GM21786 (cell line): ENCODE data around the gene GRIK4.

Experiments used
- ATAC-seq: cut with Tn5 transposase; IDR thresholded peaks from one replicate; pipeline ENCODE4 v1.9.1; 2021; ENCODE audit not compliant: unreplicated experiment

The GRIK4 gene

DNA sequence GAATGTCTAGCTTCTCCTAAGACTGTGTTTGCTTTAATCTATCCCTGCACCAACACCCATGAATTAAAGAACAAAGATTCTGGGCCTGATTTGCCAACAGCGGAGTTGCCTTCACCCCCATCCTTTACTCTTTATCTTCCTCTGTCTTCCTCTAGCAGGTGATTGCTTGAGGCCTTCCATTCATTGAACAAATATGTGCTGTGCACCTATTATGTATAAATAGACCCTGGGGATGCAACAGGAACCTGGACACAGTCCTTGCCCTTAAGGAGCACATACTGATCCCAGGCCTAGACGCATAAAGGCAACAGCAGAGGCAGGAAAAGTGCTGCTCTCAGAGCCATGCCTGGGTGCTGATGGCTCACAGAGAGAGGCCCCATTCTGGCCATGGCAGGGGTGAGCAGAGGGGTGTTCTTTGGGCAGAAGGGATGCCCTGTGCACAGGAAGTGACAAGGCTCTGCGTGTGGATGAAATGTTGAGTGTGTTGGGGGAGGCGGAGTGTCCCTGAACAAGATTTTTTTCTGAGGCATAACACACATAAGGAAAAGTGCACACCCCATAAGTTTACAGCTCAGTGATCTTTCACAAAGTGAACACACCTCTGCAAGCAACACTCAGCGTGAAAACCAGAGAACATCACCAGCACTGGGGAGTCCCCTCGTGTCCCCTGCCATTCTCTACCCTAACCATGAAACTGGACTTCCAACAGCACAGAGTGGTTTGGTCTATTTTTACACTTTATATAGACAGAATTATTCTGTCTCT is 145.9 kb downstream of the GRIK4 start:
- ATAC-seq = peak; percentile 71

DNA sequence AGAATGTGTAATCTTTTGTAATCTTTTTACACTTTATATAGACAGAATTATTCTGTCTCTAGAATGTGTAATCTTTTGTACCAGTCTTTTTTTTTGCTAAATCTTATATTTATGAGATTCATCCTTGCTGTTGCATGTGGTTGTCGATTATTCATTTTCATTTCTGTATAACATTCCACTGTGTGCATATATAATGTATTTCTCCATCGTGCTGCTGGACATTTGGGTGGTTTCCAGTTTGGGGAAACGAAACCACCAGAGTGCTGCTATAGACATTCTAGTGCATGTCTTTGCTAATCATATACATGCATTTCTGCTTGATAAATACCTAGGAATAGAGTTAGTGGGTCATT is 146.5 kb downstream of the GRIK4 start:
- ATAC-seq = peak; percentile 43

DNA sequence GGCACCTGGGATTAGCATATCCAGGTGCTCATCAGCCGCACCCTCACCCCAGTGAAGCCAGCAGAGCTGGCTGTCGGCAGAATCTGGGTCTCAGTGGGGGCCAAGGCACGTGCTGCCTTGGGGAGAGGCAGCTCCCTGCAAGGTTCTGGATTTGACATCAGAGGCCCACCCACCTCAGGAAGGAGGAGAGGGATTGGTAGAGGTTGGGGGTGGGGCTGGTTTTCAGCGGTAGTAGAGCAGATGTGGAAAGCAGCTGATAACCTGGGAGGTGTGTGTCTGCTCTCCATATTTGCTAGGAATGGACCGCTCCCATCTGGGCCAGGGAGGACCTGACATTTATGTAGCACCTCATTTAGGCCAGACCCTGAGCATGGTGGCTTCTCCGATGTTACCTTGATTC is 147.5 kb downstream of the GRIK4 start:
- ATAC-seq = no peak

DNA sequence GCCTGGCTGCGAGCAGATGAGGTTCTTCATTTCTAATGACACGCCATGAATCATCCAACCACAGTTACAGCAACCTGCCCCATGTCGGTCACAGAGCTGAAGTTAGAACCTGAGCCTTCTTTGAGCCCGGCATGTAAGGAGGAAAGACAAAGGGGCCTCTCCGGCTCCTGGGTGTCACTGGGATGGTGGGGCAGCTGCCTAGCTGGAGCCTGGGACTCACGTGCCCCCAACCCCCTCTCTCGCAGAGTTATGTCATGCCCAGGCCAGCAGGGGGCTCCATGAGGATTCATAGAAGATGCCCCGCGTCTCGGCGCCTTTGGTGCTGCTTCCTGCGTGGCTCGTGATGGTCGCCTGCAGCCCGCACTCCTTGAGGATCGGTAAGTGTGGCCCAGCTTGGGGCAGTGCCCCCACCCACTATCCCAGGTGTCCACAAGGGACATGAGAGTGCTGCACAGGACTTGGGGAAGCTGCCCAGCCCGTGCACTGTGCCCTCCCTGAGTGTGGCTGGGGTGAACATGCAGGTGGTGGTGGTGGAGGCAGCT is 148.5 kb downstream of the GRIK4 start:
- no peak for ATAC-seq

DNA sequence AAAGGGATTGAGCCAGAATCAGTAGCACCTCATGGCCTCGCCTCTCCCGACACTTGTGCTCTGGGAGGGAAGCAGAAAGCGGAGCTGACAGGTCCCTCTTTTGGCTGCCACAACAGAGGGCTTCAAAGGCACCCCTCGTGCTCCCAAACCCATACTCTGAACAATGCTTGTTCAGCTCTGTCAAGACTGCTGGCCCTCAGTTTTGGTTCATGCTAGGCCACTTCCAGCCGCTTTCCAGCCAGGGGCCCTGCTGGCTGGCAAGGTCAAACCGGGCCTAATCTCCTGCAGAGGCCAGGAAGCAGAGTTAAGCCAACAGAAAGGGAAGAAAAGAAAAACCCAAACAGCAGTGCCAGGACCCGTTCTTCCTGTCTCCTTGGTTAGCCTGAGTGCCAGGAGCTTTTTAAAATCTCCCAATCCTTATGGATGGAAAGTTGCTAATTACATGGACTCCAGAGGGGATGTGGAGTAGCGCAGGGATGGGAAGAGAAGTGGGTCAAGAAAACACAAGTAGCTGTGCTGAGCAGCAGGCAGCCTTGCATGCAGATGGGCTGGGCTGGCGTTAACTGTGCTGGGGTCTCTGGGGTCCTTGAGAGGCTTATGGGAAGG is 150.6 kb downstream of the GRIK4 start:
- ATAC-seq = no peak

DNA sequence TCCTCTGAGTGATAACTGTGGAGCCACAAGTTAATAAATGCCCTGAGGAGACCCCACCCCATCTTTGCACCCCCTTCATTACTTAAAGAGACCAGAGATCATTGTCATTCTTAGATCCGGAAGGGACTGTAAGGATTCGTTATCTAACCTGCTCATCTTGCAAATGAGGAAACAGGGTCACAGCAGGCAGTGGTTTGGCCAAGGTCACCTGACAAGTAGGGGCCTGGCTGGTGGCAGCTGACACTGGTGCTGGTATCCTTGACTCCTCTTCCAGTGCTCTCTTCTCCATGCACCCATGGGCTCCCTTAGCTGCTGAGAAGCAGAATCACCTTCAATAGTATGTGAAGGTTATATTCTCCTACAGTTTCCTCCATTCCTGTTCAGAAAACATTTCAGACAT is 151.6 kb downstream of the GRIK4 start:
- ATAC-seq = no peak

DNA sequence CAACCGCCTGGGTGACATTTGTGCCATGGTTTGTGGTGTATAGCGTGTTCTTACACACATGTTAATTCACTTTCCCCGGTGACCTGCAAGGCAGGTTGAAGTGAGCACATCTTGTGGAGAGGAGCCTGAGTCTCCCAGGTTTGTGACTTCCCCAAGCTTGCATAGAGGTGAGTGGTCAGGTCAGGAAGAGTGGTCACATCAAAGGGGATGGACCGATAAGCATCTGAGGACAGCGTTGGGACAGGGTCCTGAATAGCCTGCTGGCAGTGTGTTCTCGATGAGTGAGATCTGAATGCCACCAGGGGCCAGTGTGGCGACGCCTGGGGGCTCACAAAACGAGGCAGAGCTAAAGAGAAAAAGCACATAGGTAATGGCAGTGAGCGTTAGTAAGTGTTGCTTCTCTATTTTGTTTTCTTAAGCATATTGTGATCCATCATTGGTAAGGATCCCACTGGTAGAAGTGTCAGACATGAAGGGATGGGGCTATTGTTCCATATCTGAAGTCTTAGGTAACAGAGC is 154.6 kb downstream of the GRIK4 start:
- no peak for ATAC-seq

DNA sequence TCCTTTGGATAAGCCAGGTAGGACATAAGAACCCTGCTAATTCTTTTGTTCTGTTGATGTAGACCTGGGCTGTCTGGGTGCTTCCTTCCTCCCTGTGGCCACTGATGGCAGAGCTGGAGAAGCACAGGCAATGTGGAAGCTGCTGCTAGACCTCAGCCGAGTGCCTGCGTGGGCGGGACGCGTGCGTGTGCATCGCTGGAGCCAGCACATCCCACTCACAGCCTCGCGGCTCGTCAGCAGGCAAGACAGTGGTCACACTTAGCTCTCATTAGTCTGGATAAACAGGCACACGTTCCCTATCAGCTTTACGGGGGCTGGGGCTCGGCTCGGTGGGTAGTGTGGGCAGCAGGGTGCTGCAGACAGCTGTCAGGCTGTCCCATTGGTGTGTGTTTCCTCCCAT is 155.7 kb downstream of the GRIK4 start:
- no peak for ATAC-seq

DNA sequence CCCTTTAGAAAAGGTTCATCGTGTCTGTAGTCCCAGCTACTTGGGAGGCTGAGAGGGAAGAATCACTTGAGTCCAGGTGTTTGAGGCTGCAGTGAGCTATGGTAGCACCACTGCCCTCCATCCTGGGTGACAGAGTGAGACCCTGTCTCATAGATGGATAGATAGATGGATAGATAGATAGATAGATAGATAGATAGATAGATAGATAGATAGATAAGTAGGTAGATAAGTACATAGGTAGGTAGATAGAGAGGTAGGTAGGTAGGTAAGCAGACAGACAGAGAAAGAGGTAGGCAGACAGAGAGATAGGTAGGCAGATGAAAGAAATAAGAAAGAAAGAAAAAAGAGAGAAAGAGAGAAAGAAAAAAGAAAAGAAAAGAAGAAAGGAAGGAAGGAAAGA is 156.4 kb downstream of the GRIK4 start:
- ATAC-seq = no peak

DNA sequence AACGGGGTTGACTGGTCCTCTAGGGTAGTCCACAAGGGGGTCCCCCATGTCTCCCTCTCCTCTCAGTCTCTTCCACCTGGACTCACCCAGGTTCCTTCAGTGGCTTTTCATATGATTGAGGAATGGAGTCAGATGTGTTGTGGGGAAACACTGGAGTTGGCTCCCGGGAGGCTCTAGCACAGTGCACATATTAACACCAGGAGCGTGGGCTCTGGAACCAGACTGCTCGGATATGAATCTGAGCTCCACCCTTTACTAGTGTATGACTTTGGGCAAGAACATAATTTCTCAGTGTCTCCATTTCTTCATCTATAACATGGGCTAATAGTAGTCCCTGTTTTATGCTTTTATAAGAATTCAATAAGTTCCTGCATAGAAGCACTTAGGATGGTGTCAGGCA is 157.0 kb downstream of the GRIK4 start:
- no peak for ATAC-seq

DNA sequence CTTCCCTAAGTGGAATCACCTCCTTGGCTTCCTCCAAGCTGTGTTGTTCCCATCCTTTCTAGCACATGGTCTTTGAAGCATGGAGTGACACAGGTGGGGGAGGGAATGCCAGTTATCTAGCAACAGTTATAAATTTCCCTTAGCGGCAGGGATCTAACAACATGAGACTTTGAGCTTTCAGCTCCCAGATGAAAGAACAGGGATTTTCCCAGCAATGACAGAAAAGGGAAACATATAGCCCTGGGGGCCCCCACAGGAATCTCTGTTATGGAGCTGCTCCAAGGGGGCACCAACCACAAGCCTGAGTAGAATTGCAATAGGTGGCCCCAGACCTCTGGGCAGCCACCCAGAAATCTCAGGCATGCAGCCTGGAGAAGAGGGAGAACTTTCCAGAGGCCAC is 163.0 kb downstream of the GRIK4 start:
- no peak for ATAC-seq

DNA sequence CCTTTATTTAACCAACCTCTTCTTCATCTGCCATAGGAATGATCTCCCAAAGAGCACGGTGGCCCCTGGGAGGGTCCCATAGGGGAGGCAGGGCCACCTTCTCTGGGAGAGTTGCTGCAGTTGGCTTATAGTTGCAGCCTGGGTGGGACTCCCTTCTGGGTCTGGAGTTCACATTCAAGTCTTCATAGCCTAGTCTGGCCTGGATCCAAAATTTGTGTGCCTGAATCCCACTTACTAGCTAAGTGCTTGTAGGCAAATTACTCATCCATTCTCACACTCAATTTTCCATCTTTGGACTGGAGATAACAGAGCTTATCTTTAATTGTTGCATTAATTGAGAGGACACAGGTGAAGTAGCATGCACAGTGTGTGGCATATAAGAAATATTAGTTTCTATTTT is 163.6 kb downstream of the GRIK4 start:
- ATAC-seq = no peak

DNA sequence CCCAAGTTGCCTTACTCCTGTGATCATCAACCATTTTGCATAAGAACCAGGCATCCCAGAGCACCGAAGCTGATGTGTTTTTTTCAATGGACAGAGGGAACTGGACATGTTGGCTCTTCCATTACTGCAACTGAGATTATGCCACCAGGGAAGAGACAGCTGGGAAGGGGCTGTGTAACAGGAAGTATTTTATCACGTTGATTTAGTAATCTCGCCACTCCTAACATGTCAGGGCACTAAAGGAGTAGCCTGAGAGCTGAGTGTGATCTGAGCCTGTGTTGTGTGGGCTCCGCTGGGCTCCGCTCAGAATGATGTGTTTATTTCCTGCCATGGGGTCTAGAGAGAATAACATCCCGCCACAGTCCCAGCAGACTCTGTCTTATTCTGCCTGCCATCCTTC is 165.4 kb downstream of the GRIK4 start:
- ATAC-seq = no peak

DNA sequence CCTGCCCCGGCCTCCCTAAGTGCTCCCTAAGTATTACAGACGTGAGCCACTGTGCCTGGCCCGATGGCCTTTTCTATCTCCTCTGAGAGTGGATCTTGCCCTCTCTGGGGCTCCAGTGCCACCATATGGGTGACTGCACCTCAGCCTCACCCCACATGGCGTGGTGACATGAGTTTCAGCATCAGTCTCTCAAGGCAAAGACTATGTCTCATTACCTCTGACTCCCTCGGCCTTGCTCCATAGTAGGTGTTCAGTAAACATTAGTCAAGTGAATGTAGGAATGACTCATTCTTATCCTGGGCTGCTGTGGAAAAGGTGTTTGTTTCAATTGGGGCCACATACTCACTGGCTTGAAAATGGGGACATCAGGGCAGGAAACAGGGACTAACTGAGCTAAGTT is 168.8 kb downstream of the GRIK4 start:
- ATAC-seq = no peak

DNA sequence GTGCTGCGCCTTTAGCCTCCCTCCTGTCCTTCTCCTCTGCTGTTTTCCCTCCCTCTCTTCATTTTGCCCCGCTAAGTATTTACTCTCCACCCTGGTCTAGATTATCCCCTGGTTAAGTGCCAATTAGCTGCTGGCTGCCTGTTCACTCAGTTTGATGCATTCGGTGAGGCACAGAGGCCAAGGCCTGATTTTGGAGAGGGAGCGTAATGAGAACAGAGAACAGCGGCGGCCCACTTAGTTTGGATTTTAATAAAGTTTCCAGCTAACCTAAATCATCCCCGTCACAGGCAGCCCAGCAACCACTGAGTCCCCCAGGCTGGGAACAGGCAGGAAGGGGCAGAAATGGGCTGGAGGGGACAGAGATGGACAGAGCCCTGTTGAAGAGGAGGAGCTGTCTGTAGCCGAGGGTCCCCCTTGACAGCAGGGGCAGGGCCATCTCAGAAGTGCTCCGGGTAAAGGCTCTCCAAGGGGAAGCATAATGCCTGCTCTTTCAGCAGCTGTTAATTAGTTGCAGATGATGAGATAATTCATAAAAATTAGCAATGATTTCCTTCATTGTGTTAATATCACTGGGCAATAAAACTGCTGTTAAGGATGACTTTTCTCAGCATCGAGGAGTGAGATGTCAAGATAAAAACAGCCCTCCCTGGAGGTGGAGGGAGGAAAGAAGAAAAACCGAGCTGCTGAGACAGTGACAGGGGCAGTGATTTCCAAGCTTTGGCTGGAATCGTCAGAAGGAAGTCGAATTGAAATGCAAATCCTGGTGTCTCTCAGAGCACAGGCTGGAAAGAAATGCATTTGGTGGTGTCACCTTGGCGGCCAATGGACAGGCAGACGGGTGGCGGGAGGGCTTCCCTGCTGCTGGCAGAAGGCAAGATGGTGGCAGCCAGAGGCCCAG is 170.1 kb downstream of the GRIK4 start:
- no peak for ATAC-seq

DNA sequence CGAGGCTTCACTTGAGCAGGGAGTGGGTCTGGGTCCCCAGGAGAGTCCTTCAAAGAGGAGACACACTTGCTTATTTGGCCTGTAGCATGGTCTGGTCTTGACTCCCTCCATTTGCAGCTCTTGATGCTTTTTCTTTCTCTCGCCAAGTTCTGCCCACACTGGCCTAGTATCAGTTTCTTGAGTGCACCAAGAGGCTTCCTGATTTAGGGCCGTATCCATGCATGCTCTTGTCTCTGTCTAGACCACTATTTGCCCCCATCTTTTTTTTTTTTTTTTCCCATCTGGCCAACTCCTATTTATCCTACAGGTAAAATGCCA is 170.7 kb downstream of the GRIK4 start:
- no peak for ATAC-seq

DNA sequence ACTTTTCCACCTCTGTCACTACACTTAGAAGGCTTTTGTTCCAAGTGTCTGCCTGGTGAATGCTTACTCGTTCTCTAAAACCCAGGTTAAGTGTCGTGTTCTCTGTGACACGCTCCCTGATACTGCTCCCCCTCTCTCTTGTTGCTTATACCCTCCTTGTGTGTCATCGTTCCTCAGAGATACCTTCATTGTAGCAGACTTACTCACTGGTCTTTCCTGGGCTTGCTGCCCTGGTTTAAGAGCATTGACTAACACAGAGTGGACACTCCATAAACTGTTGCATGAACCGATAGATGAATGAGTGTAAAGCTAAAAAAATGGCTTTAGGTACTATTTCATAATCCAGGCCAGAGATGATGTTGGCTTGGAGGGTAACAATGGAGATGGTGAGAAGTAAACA is 171.3 kb downstream of the GRIK4 start:
- no peak for ATAC-seq

DNA sequence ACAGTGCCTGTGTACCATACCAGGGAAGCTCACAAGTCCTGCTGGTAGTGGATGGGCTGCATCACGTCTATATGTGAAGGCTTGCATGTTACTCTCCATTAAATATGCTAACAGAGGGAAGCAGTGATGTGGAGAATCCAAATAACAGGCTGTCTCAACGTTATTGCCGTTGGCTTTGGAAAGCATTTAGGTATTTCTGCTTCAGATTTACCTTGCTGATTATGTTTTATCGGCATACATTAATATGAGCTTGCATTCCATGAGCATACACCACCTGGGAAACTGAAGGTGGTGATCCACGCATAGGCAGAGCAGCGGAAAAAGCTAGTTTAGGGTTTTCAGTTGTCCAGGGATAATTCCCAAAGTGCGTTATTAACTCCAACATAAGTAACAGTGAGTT is 175.0 kb downstream of the GRIK4 start:
- no peak for ATAC-seq

DNA sequence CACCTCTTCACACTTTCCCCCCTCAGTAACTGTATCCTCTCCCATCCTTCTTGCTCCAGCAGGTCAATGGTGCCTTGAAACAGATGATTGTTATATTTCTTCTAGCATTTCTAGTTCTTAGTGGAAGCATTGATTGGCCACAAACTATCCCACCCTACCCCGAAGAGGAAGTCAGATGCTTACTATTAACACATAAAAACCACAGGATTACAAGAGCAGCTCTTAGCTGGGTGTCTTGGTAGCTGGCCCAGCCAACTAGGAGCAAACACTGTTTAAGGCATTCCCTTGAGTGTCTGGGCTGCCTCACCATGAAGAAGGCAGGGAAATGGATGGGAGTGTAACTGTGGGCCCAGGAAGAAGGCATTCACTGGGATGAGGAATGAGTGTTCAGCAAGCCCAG is 176.6 kb downstream of the GRIK4 start:
- no peak for ATAC-seq

DNA sequence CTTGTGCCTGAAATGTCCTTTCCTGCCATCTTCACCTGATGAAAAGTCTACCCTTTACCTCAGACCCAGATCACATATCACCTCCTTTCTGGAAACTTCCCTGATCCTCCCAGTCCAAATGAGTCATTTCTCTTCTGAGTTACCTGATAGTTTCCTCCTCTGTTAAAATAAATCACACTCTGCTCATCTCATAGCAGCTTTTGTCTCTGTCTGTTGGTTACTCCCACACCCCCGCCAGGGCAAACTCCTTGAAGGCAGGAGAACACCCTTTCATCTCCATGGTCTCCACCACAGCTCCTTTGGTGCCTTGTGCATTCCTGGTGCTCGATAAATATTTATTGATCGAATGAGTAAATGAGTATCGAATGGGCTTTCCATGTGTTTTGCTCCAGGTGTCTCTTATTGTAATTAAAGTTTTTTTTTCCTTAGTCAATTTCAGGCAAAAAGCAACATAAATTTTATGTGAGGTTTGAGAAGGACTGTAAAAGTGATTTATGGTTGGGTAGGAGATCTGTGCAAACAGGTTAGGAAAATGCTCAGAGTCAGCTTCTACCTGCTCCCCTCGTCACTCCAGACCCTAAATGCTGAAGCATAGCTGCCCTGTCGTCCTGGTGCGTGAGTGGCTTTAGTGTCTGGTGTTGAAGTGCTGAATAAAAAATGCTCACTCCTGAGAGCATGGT is 178.2 kb downstream of the GRIK4 start:
- ATAC-seq = no peak

DNA sequence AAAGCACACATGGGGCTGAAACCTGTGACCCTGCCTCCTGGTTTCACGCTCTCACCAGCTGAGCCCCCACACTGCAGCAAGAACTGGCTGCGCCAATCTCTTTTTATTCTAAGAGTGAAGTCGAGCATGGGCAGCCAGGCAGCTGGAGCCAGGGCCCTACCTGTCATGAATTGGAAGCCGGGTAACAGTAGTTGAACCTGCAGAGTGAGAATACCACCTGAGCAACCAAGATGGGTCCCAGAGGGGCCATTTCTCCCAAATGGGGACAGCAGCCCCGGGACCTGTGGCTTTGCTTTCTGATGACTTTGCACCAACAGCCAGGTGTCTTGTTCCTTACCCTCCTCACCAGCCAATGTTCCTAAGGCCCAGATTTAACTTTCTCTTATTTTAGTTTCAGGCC is 178.9 kb downstream of the GRIK4 start:
- no peak for ATAC-seq
